HG03520 (cell line): ENCODE results near the gene SYNDIG1.

ENCODE experiments used
- ATAC-seq: cut with Tn5 transposase; IDR thresholded peaks from one replicate; pipeline ENCODE4 v1.9.1; 2021; ENCODE audit warnings: mild to moderate bottlenecking, moderate library complexity; ENCODE audit not compliant: unreplicated experiment

SYNDIG1 gene

GRCh38 chr20:24627926-24628325, 158.5 kb downstream of the SYNDIG1 start:
- ATAC-seq: no peak

- no peak for ATAC-seq
Measured at GRCh38 chr20:24628985-24629384, 159.6 kb downstream of the SYNDIG1 start.

GRCh38 chr20:24629668-24630067, 160.2 kb downstream of the SYNDIG1 start:
- no peak for ATAC-seq

GRCh38 chr20:24630486-24631172, 161.2 kb downstream of the SYNDIG1 start:
- ATAC-seq: no peak

- no peak for ATAC-seq
Measured at GRCh38 chr20:24631173-24631505, 161.7 kb downstream of the SYNDIG1 start.

- ATAC-seq: no peak
Measured at GRCh38 chr20:24632581-24632980, 163.2 kb downstream of the SYNDIG1 start.

- no peak for ATAC-seq
Measured at GRCh38 chr20:24633026-24633425, 163.6 kb downstream of the SYNDIG1 start.

GRCh38 chr20:24633521-24633920, 164.1 kb downstream of the SYNDIG1 start:
- ATAC-seq: no peak

- ATAC-seq: no peak
Measured at GRCh38 chr20:24634855-24635254, 165.4 kb downstream of the SYNDIG1 start.

- no peak for ATAC-seq
Measured at GRCh38 chr20:24636626-24637025, 167.2 kb downstream of the SYNDIG1 start.

GRCh38 chr20:24637087-24637486, 167.7 kb downstream of the SYNDIG1 start:
- no peak for ATAC-seq

GRCh38 chr20:24637941-24638340, 168.5 kb downstream of the SYNDIG1 start:
- ATAC-seq: no peak

- no peak for ATAC-seq
Measured at GRCh38 chr20:24638591-24639548, 169.4 kb downstream of the SYNDIG1 start.

- ATAC-seq: no peak
Measured at GRCh38 chr20:24640276-24640675, 170.8 kb downstream of the SYNDIG1 start.

GRCh38 chr20:24640686-24641085, 171.3 kb downstream of the SYNDIG1 start:
- no peak for ATAC-seq

GRCh38 chr20:24643731-24644626, 174.6 kb downstream of the SYNDIG1 start:
- no peak for ATAC-seq

GRCh38 chr20:24646321-24646720, 176.9 kb downstream of the SYNDIG1 start:
- ATAC-seq: no peak

GRCh38 chr20:24647713-24648112, 178.3 kb downstream of the SYNDIG1 start:
- ATAC-seq: no peak

- ATAC-seq: no peak
Measured at GRCh38 chr20:24648481-24648880, 179.1 kb downstream of the SYNDIG1 start.

GRCh38 chr20:24648919-24649318, 179.5 kb downstream of the SYNDIG1 start:
- no peak for ATAC-seq
